CD14-positive monocyte (primary cell): Measurements from ENCODE around the gene GABBR2. TPM values are rescaled to one million over a fixed set of nuclear protein-coding genes. Genes with fewer than 3 reads are reported as not detected.
"Not testable (repeated sequence)": the region's sequence is repeated elsewhere in the genome, so short reads cannot be mapped to it uniquely, and the experiment has no call there.

ENCODE experiments used
- DNase-seq, 3 donors: peaks; one replicate each; pipeline ENCODE4 v3.0.0-alpha.2; 2011 to 2022
- H2AFZ ChIP-seq: 2 replicates; pipeline ENCODE4 v1.6.0; 2012; ENCODE audit warnings: mild to moderate bottlenecking, low read depth, low read length, inconsistent platforms; ENCODE audit not compliant: insufficient read depth, poor library complexity, severe bottlenecking
- H3K27ac ChIP-seq, 2 donors: 1 replicate in 1 of 2; 2 replicates in 1 of 2; pipeline ENCODE4 v1.5.1; 2012 to 2013; ENCODE audit warnings: low read length in 2 of 2, control low read depth in 1 of 2, inconsistent platforms in 1 of 2, low read depth in 1 of 2, mild to moderate bottlenecking in 1 of 2
- H3K27me3 ChIP-seq, 2 donors: one replicate each; pipeline versions ENCODE4 v1.6.0 to v1.6.1; 2011 to 2013; ENCODE audit warnings: low read length in 2 of 2; ENCODE audit not compliant: control insufficient read depth in 2 of 2, insufficient read depth in 2 of 2
- H3K36me3 ChIP-seq, 2 donors: replicated peaks in 1 of 2; 1 replicate in 1 of 2; 2 replicates in 1 of 2; pipeline versions ENCODE4 v1.5.1 to v1.6.1; 2012 to 2013; ENCODE audit warnings: low read length in 2 of 2, control low read depth in 1 of 2, inconsistent platforms in 1 of 2, mild to moderate bottlenecking in 1 of 2; ENCODE audit not compliant: insufficient read depth in 2 of 2, control insufficient read depth in 1 of 2
- H3K4me1 ChIP-seq, 2 donors: 1 replicate in 1 of 2; 2 replicates in 1 of 2; pipeline versions ENCODE4 v1.5.1 to v1.6.1; 2012 to 2013; ENCODE audit warnings: low read length in 2 of 2, control low read depth in 1 of 2, inconsistent platforms in 1 of 2, mild to moderate bottlenecking in 1 of 2, moderate library complexity in 1 of 2; ENCODE audit not compliant: insufficient read depth in 2 of 2, control insufficient read depth in 1 of 2
- H3K4me2 ChIP-seq: replicated peaks from 2 replicates; pipeline ENCODE3; 2012; ENCODE audit warnings: low read length, moderate library complexity, mild to moderate bottlenecking; ENCODE audit not compliant: poor library complexity, severe bottlenecking; ENCODE audit errors: extremely low read depth
- H3K4me3 ChIP-seq, 3 experiments: fragments of 200-600 bp in 1 of 3; sonication (generic) in 1 of 3; replicated peaks in 1 of 3; 1 replicate in 2 of 3; 2 replicates in 1 of 3; pipeline ENCODE4 v1.5.1; 2011 to 2013; ENCODE audit warnings: low read length in 3 of 3, mild to moderate bottlenecking in 3 of 3, control low read depth in 2 of 3, low read depth in 2 of 3, inconsistent platforms in 1 of 3, moderate library complexity in 1 of 3
- H3K79me2 ChIP-seq: 2 replicates; pipeline ENCODE4 v1.6.0; 2012; ENCODE audit warnings: mild to moderate bottlenecking, control low read depth, inconsistent platforms, low read length, moderate library complexity; ENCODE audit not compliant: insufficient read depth
- H3K9ac ChIP-seq: 2 replicates; pipeline ENCODE4 v1.6.0; 2017; ENCODE audit warnings: low read length, mild to moderate bottlenecking; ENCODE audit not compliant: insufficient read depth, poor library complexity, severe bottlenecking
- H3K9me3 ChIP-seq, 2 donors: replicated peaks in 1 of 2; 1 replicate in 1 of 2; 2 replicates in 1 of 2; pipeline versions ENCODE4 v1.5.1 to v1.6.1; 2012 to 2013; ENCODE audit warnings: low read length in 2 of 2, control low read depth in 1 of 2; ENCODE audit not compliant: control insufficient read depth in 1 of 2, insufficient read depth in 1 of 2
- H4K20me1 ChIP-seq: 2 replicates; pipeline ENCODE4 v1.6.0; 2012; ENCODE audit warnings: mild to moderate bottlenecking, low read length, control low read depth, moderate library complexity; ENCODE audit not compliant: insufficient read depth
- H3K27ac Mint-ChIP-seq, 7 donors: one replicate each; pipeline ENCODE4 v1.8.0; 2020; ENCODE audit warnings: mild to moderate bottlenecking in 7 of 7, mixed read lengths in 7 of 7, moderate library complexity in 6 of 7, inconsistent platforms in 2 of 7
- H3K27me3 Mint-ChIP-seq, 3 donors: one replicate each; pipeline ENCODE4 v1.8.0; 2021 to 2022; ENCODE audit warnings: low read depth in 3 of 3, mild to moderate bottlenecking in 3 of 3, mixed read lengths in 3 of 3, moderate library complexity in 3 of 3, inconsistent platforms in 1 of 3
- H3K36me3 Mint-ChIP-seq, 2 donors: one replicate each; pipeline ENCODE4 v1.8.0; 2020; ENCODE audit warnings: mixed read lengths in 2 of 2, inconsistent platforms in 1 of 2, mild to moderate bottlenecking in 1 of 2
- H3K4me1 Mint-ChIP-seq: one replicate; pipeline ENCODE4 v1.8.0; 2020; ENCODE audit warnings: mild to moderate bottlenecking, mixed read lengths
- H3K4me3 Mint-ChIP-seq, 2 donors: one replicate each; pipeline ENCODE4 v1.8.0; 2020; ENCODE audit warnings: mild to moderate bottlenecking in 2 of 2, mixed read lengths in 2 of 2, moderate library complexity in 1 of 2
- H3K9me3 Mint-ChIP-seq, 7 donors: one replicate each; pipeline ENCODE4 v1.8.0; 2020 to 2022; ENCODE audit warnings: mixed read lengths in 7 of 7, mild to moderate bottlenecking in 6 of 7, moderate library complexity in 6 of 7, inconsistent platforms in 2 of 7
- CTCF ChIP-seq: fragments of 200-600 bp; IDR thresholded peaks from one replicate; pipeline ENCODE4 v1.8.0; 2022; ENCODE audit warnings: antibody characterized with exemption, mild to moderate bottlenecking
- WGBS: methylation state at CpG from one replicate; pipeline ENCODE4 v1.1.5; 2013; ENCODE audit warnings: missing lambda C conversion rate; ENCODE audit not compliant: insufficient coverage; 5-methylcytosine and 5-hydroxymethylcytosine counted together
- intact Hi-C, 2 donors: fragments of 100-400 bp; cut with micrococcal nuclease; formaldehyde crosslinking; loops; one replicate each; pipeline versions ENCODE4 v1.15.0 to v1.15.1; 2023
- polyA plus RNA-seq, 3 donors: library from polyadenylated mRNA; depleted of rRNA in 1 of 3; unstranded in 2 of 3; stranded (reverse) in 1 of 3; fragments of 300-500 nt in 2 of 3; fragments of >200 nt in 1 of 3; fragmentation: Illumina TruSeq in 2 of 3; gene quantifications; 1 replicate in 2 of 3; 2 replicates in 1 of 3; pipeline ENCODE4 v1.2.3, GENCODE V29; 2012 to 2021

The GABBR2 gene
- polyA plus RNA-seq, 3 donors, result not detected

GRCh38 chr9:98284754-98285153 is 424.0 kb downstream of the GABBR2 start:
- Histone ChIP-seq H3K4me2 (no peak overlapping the region), H3K36me3 (no peaks in the 10 kb centered on the region), H3K27me3 (no peaks in the 10 kb centered on the region), H3K4me3 (no peak overlapping the region), H3K9me3 (no peaks in the 10 kb centered on the region), H2AFZ (no peak overlapping the region), H4K20me1 (no peaks in the 10 kb centered on the region), H3K9ac (no peak overlapping the region), H3K79me2 (no peaks in the 10 kb centered on the region), H3K4me1 (no peaks in the 10 kb centered on the region), H3K27ac (no peak overlapping the region)
- intact Hi-C loops, result no loop called here
- Mint-ChIP-seq H3K4me3 (no peak overlapping the region), H3K9me3 (peaks cover 0 to 6% (median 2%) of the 10 kb centered on the region in 7 donors), H3K4me1 (peaks cover 4% of the 10 kb centered on the region), H3K27ac (no peak overlapping the region), H3K36me3 (no peaks in the 10 kb centered on the region), H3K27me3 (peaks cover 6 to 13% (median 8%) of the 10 kb centered on the region in 3 donors)
- DNase-seq, result no peak
- WGBS, result 80% methylated on average over 1 of the region's 3 CpGs
- TF ChIP-seq CTCF, result no peak

GRCh38 chr9:98283143-98283542 is 425.6 kb downstream of the GABBR2 start:
- peaks cover 13 to 21% (median 14%) of the 10 kb centered on the region in 3 donors for H3K27me3 Mint-ChIP-seq
- H3K79me2 ChIP-seq, H4K20me1 ChIP-seq, H3K4me1 Mint-ChIP-seq, H3K9me3 Mint-ChIP-seq, H3K27ac Mint-ChIP-seq, H3K4me3 ChIP-seq, intact Hi-C loops, DNase-seq, H3K36me3 ChIP-seq, H2AFZ ChIP-seq, H3K4me2 ChIP-seq, H3K9ac ChIP-seq, H3K36me3 Mint-ChIP-seq, H3K4me1 ChIP-seq, H3K27ac ChIP-seq, H3K9me3 ChIP-seq, H3K4me3 Mint-ChIP-seq, H3K27me3 ChIP-seq: not testable (repeated sequence)
- WGBS, result 83% methylated on average over 1 of the region's 7 CpGs
